SK-N-SH (cell line): Measurements from ENCODE around the gene HAND2. TPM values are rescaled to one million over a fixed set of nuclear protein-coding genes. Genes with fewer than 3 reads are reported as not detected.
A peak's percentile ranks its signal among the peaks of the same experiment; 100 is the strongest.

Experiments used
- CTCF ChIA-PET: fragments of 300-600, 350-600 bp; formaldehyde crosslinking; extraction: SDS; loops from one replicate; lab custom pipeline; 2021; lab: Yijun Ruan, JAX
- POLR2A ChIA-PET: fragments of 350-600 bp; sonication (Branson Sonifier 250); formaldehyde crosslinking; extraction: SDS; loops from one replicate; lab custom pipeline; 2020; ENCODE audit warnings: antibody characterized with exemption, inconsistent platforms; lab: Yijun Ruan, JAX
- DNase-seq: peaks from one replicate; pipeline ENCODE4 v3.0.0; 2012
- H2AFZ ChIP-seq: fragments of 200-600 bp; sonication (generic); 2 replicates; pipeline ENCODE4 v1.8.1; 2016; ENCODE audit warnings: antibody characterized with exemption, mild to moderate bottlenecking, low read depth
- H3F3A ChIP-seq: fragments of 200-600 bp; sonication (generic); replicated peaks from 2 replicates; pipeline ENCODE3; 2016; ENCODE audit warnings: antibody characterized with exemption, mild to moderate bottlenecking; ENCODE audit not compliant: insufficient read depth
- H3K27ac ChIP-seq, 2 experiments: fragments of 200-500 bp in 1 of 2; fragments of 200-600 bp in 1 of 2; sonication (Bioruptor generic) in 1 of 2; sonication (generic), shearing (Covaris generic) in 1 of 2; 2 replicates each; pipeline versions ENCODE4 v1.5.1 to v1.6.1; 2014 to 2016; ENCODE audit warnings: low read depth in 2 of 2, inconsistent platforms in 1 of 2, low read length in 1 of 2, mild to moderate bottlenecking in 1 of 2, mixed read lengths in 1 of 2
- H3K27me3 ChIP-seq: fragments of 200-600 bp; sonication (generic), shearing (Covaris generic); 2 replicates; pipeline ENCODE4 v1.6.1; 2016; ENCODE audit warnings: mixed run types; ENCODE audit not compliant: insufficient read depth
- H3K36me3 ChIP-seq, 2 experiments: fragments of 200-500 bp in 1 of 2; fragments of 200-600 bp in 1 of 2; sonication (Bioruptor generic) in 1 of 2; sonication (generic) in 1 of 2; replicated peaks in 1 of 2; 2 replicates each; pipeline versions ENCODE3 to v1.5.1; 2014 to 2016; ENCODE audit warnings: low read length in 1 of 2, mild to moderate bottlenecking in 1 of 2; ENCODE audit not compliant: insufficient read depth in 2 of 2, control insufficient read depth in 1 of 2
- H3K4me1 ChIP-seq, 2 experiments: fragments of 200-500 bp in 1 of 2; fragments of 200-600 bp in 1 of 2; sonication (Bioruptor generic) in 1 of 2; sonication (generic), shearing (Covaris generic) in 1 of 2; 2 replicates each; pipeline versions ENCODE4 v1.5.1 to v1.6.1; 2014 to 2016; ENCODE audit warnings: low read depth in 1 of 2, low read length in 1 of 2, mixed run types in 1 of 2; ENCODE audit not compliant: insufficient read depth in 2 of 2, control insufficient read depth in 1 of 2
- H3K4me2 ChIP-seq: fragments of 200-600 bp; sonication (generic), shearing (Covaris generic); 2 replicates; pipeline ENCODE4 v1.6.1; 2017; ENCODE audit warnings: mixed run types
- H3K4me3 ChIP-seq, 2 experiments: fragments of 200-500 bp in 1 of 2; fragments of 200-600 bp in 1 of 2; sonication (Bioruptor generic) in 1 of 2; sonication (generic), shearing (Covaris generic) in 1 of 2; 2 replicates each; pipeline versions ENCODE4 v1.5.1 to v1.8.1; 2014 to 2016; ENCODE audit warnings: low read depth in 2 of 2, inconsistent platforms in 1 of 2, low read length in 1 of 2, mild to moderate bottlenecking in 1 of 2, mixed read lengths in 1 of 2, moderate library complexity in 1 of 2
- H3K79me2 ChIP-seq: fragments of 200-600 bp; sonication (generic); 2 replicates; pipeline ENCODE4 v1.8.1; 2017; ENCODE audit warnings: mild to moderate bottlenecking; ENCODE audit not compliant: insufficient read depth
- H3K9ac ChIP-seq: fragments of 200-600 bp; sonication (generic); 2 replicates; pipeline ENCODE4 v1.6.1; 2017; ENCODE audit warnings: mixed run types
- H3K9me2 ChIP-seq: fragments of 200-600 bp; sonication (generic); 2 replicates; pipeline ENCODE4 v1.6.1; 2017; ENCODE audit warnings: mixed run types
- H3K9me3 ChIP-seq: fragments of 200-600 bp; sonication (generic); 2 replicates; pipeline ENCODE4 v1.6.1; 2017; ENCODE audit warnings: mixed run types, mild to moderate bottlenecking, moderate library complexity
- H4K20me1 ChIP-seq: fragments of 200-600 bp; sonication (generic); 2 replicates; pipeline ENCODE4 v1.6.1; 2017; ENCODE audit warnings: mild to moderate bottlenecking, mixed run types; ENCODE audit not compliant: insufficient read depth
- CHD2 ChIP-seq: fragments of 150-350 bp; IDR thresholded peaks from 2 replicates; pipeline ENCODE4 v1.6.1; 2018; ENCODE audit warnings: low read length; ENCODE audit not compliant: partially characterized antibody
- GATA2 ChIP-seq: sonication (generic); formaldehyde crosslinking; IDR thresholded peaks from 2 replicates; pipeline ENCODE4 v1.5.0; 2020; ENCODE audit warnings: mild to moderate bottlenecking, missing genetic modification reagents
- MAX ChIP-seq: IDR thresholded peaks from 2 replicates; pipeline ENCODE4 v1.4.0; 2012; ENCODE audit warnings: low read depth
- NFIC ChIP-seq: IDR thresholded peaks from 2 replicates; pipeline ENCODE4 v1.4.0; 2012; ENCODE audit warnings: borderline replicate concordance
- NRF1 ChIP-seq: IDR thresholded peaks from 2 replicates; pipeline ENCODE4 v1.6.1; 2012; ENCODE audit warnings: low read depth, mild to moderate bottlenecking, low read length
- RCOR1 ChIP-seq: fragments of 150-350 bp; IDR thresholded peaks from 2 replicates; pipeline ENCODE4 v1.6.1; 2017; ENCODE audit warnings: antibody characterized with exemption, low read length
- TAF1 ChIP-seq: IDR thresholded peaks from 2 replicates; pipeline ENCODE4 v1.6.1; 2012; ENCODE audit warnings: low read depth, mild to moderate bottlenecking, low read length, moderate library complexity, borderline replicate concordance
- YY1 ChIP-seq: IDR thresholded peaks from 2 replicates; pipeline ENCODE4 v1.4.0; 2012; ENCODE audit warnings: low read depth, mild to moderate bottlenecking
- WGBS: methylation state at CpG from one replicate; pipeline ENCODE4 v1.1.6; 2017; ENCODE audit warnings: low lambda C conversion rate; 5-methylcytosine and 5-hydroxymethylcytosine counted together
- polyA plus RNA-seq, 3 experiments: library from polyadenylated mRNA; depleted of rRNA; stranded (reverse); fragments of >200 nt; gene quantifications; 2 replicates each; pipeline ENCODE4 v1.2.3, GENCODE V29; 2012

Gene HAND2
- polyA plus RNA-seq, 1 of the 3 experiments (the other 2 are of a cell fraction): 106 TPM

GRCh38 chr4:173538909-173539445 is 8.9 kb upstream of the HAND2 start:
- 12% methylated on average over 15 of the region's 15 CpGs for WGBS
- CTCF ChIA-PET: interaction anchor here (0.6 to 6.0 kb wide), 12 partner anchors 9 to 613 kb away, joined by 3 to 57 read pairs (median 4); partner anchors contain the start of gene HAND2

GRCh38 chr4:173538148-173538908 is 8.3 kb upstream of the HAND2 start:
- peak overlapping the region; percentile 90 for H3K4me2 ChIP-seq
- no peaks in the 10 kb centered on the region for H3K27me3 ChIP-seq
- peak overlapping the region; percentile 71 for H3K9ac ChIP-seq
- peaks cover 4 to 68% of the 10 kb centered on the region in 2 experiments for H3K36me3 ChIP-seq
- H2AFZ ChIP-seq: peak overlapping the region; percentile 73
- no peaks in the 10 kb centered on the region for H3K9me3 ChIP-seq
- no peaks in the 10 kb centered on the region for H3K9me2 ChIP-seq
- no peak for TF ChIP-seq NFIC
- TF ChIP-seq RCOR1: no peak
- TF ChIP-seq YY1: no peak
- TF ChIP-seq GATA2 (CRISPR knock-in tag): peak; percentile 7; the same call in 1 of the 2 replicates
- TF ChIP-seq MAX: no peak
- 0 out of 2 replicates have a peak, but pooled peaks have one; percentile 8 for TF ChIP-seq TAF1
- peak; percentile 5 for TF ChIP-seq CHD2
- peaks cover 12 to 34% of the 10 kb centered on the region in 2 experiments; a peak in 3 of 4 replicates for H3K4me1 ChIP-seq
- peaks cover 70% of the 10 kb centered on the region for H3K79me2 ChIP-seq
- no peaks in the 10 kb centered on the region for H4K20me1 ChIP-seq
- peak; percentile 68 for DNase-seq
- peak overlapping the region; percentile 91 to 99 for H3K27ac ChIP-seq
- POLR2A ChIA-PET: interaction anchor here (0.6 to 7.8 kb wide), 21 partner anchors 10 to 722 kb away, joined by 3 to 76 read pairs (median 6); partner anchors contain the start of gene HAND2
- H3K4me3 ChIP-seq: peak overlapping the region; percentile 61 to 62
- H3F3A ChIP-seq: peaks cover 5% of the 10 kb centered on the region
- CTCF ChIA-PET: interaction anchor here (0.6 to 6.0 kb wide), 16 partner anchors 8 to 712 kb away, joined by 3 to 57 read pairs (median 4); partner anchors contain the start of gene HAND2
- 17% methylated on average over 20 of the region's 60 CpGs for whole genome bisulfite sequencing

More at GRCh38 chr4:173538909-173539445, 8.9 kb upstream of the HAND2 start:
- Histone ChIP-seq H3K27ac (peak overlapping the region; percentile 91 to 99), H3K4me2 (peak overlapping the region; percentile 90), H3K4me3 (peak overlapping the region; percentile 61 to 62), H3K9me2 (no peaks in the 10 kb centered on the region), H3K79me2 (peaks cover 63% of the 10 kb centered on the region), H3F3A (peaks cover 5% of the 10 kb centered on the region), H2AFZ (peak overlapping the region; percentile 73; the same call in 1 of the 2 replicates), H3K9me3 (no peaks in the 10 kb centered on the region), H3K36me3 (peaks cover 4 to 65% of the 10 kb centered on the region in 2 experiments), H3K9ac (peak overlapping the region; percentile 71), H4K20me1 (no peaks in the 10 kb centered on the region), H3K4me1 (peaks cover 12 to 35% of the 10 kb centered on the region in 2 experiments; a peak in 3 of 4 replicates), H3K27me3 (no peaks in the 10 kb centered on the region)
- no peak for DNase-seq
- TF ChIP-seq TAF1 (0 out of 2 replicates have a peak, but pooled peaks have one; percentile 4), NRF1 (no peak)
- POLR2A ChIA-PET: interaction anchor here (1.1 to 7.8 kb wide), 14 partner anchors 10 to 655 kb away, joined by 3 to 76 read pairs (median 12); partner anchors contain the start of gene HAND2
